Keratinocyte (primary cell): ENCODE results near the gene MTHFR. TPM values are rescaled to one million over a fixed set of nuclear protein-coding genes. Genes with fewer than 3 reads are reported as not detected.

Source experiments
- DNase-seq: peaks from one replicate; pipeline ENCODE4 v3.0.0-alpha.2; 2011; ENCODE audit warnings: low read depth, missing footprints, low spot score
- FAIRE-seq: peaks from 2 replicates; lab custom pipeline; 2011; peaks lifted over from hg19 to GRCh38; lab: Jason Lieb, UNC
- H2AFZ ChIP-seq: 2 replicates; pipeline ENCODE4 v1.6.0; 2012; ENCODE audit warnings: low read length, control low read depth, inconsistent platforms; ENCODE audit not compliant: control insufficient read depth
- H3K27ac ChIP-seq: 2 replicates; pipeline ENCODE4 v1.5.1; 2011; ENCODE audit warnings: low read length; ENCODE audit not compliant: control insufficient read depth, insufficient read depth
- H3K27me3 ChIP-seq: 3 replicates; pipeline ENCODE4 v1.6.0; 2011; ENCODE audit warnings: low read length; ENCODE audit not compliant: control insufficient read depth, insufficient read depth; ENCODE audit errors: extremely low read depth
- H3K36me3 ChIP-seq, 2 experiments: 2 replicates in 1 of 2; 3 replicates in 1 of 2; pipeline ENCODE4 v1.5.1; 2011; ENCODE audit warnings: low read length in 2 of 2, mild to moderate bottlenecking in 1 of 2; ENCODE audit not compliant: control insufficient read depth in 2 of 2, insufficient read depth in 2 of 2; ENCODE audit errors: extremely low read depth in 1 of 2
- H3K4me1 ChIP-seq: 3 replicates; pipeline ENCODE4 v1.5.1; 2011; ENCODE audit warnings: low read length; ENCODE audit not compliant: control insufficient read depth, insufficient read depth; ENCODE audit errors: extremely low read depth
- H3K4me2 ChIP-seq: 3 replicates; pipeline ENCODE4 v1.6.0; 2011; ENCODE audit warnings: low read depth, low read length; ENCODE audit not compliant: control insufficient read depth, insufficient read depth; ENCODE audit errors: extremely low read depth
- H3K4me3 ChIP-seq, 3 experiments: fragments of 200-600 bp in 1 of 3; sonication (generic) in 1 of 3; 2 replicates in 2 of 3; 3 replicates in 1 of 3; pipeline ENCODE4 v1.5.1; 2011 to 2016; ENCODE audit warnings: low read length in 3 of 3, mild to moderate bottlenecking in 3 of 3, control low read depth in 2 of 3, inconsistent platforms in 1 of 3, low read depth in 1 of 3, mixed read lengths in 1 of 3, mixed run types in 1 of 3, moderate library complexity in 1 of 3; ENCODE audit not compliant: control insufficient read depth in 2 of 3, insufficient read depth in 2 of 3; ENCODE audit errors: extremely low read depth in 1 of 3
- H3K79me2 ChIP-seq: 2 replicates; pipeline ENCODE4 v1.6.0; 2012; ENCODE audit warnings: low read length; ENCODE audit not compliant: control insufficient read depth, insufficient read depth
- H3K9ac ChIP-seq: 3 replicates; pipeline ENCODE4 v1.6.0; 2011; ENCODE audit warnings: low read length; ENCODE audit not compliant: control insufficient read depth, insufficient read depth; ENCODE audit errors: extremely low read depth
- H3K9me1 ChIP-seq: 3 replicates; pipeline ENCODE4 v1.6.0; 2011; ENCODE audit warnings: low read length; ENCODE audit not compliant: control insufficient read depth, insufficient read depth; ENCODE audit errors: extremely low read depth
- H3K9me3 ChIP-seq: 2 replicates; pipeline ENCODE4 v1.5.1; 2012; ENCODE audit warnings: low read depth, low read length; ENCODE audit not compliant: control insufficient read depth
- H4K20me1 ChIP-seq: 3 replicates; pipeline ENCODE4 v1.6.0; 2011; ENCODE audit warnings: low read length; ENCODE audit not compliant: control insufficient read depth, insufficient read depth; ENCODE audit errors: extremely low read depth
- EZH2 ChIP-seq: IDR thresholded peaks from one replicate; pipeline ENCODE4 v1.6.1; 2012; ENCODE audit warnings: inconsistent platforms, mild to moderate bottlenecking, low read length, moderate library complexity
- dilution Hi-C: fragments of 300-500 bp; cut with MboI; formaldehyde crosslinking; loops from one replicate; pipeline ENCODE4 v1.7.0; 2020; ENCODE audit warnings: low sequenced_read_pairs; ENCODE audit not compliant: extremely low pct_ligation_motif_present
- polyA plus RNA-seq, 5 experiments: library from polyadenylated mRNA; depleted of rRNA in 3 of 5; stranded (reverse) in 3 of 5; stranded (forward) in 1 of 5; unstranded in 1 of 5; fragments of >200 nt; gene quantifications; 1 replicate in 1 of 5; 2 replicates in 3 of 5; 3 replicates in 1 of 5; pipeline versions ENCODE4 v1.2.1 to v1.2.3, GENCODE V29; 2011 to 2012; ENCODE audit warnings: missing spikeins in 2 of 5, low read depth in 1 of 5, low replicate concordance in 1 of 5
- TF ChIP-seq, protein P1 (sequence below), 3 experiments: IDR thresholded peaks in 1 of 3; conservative IDR thresholded peaks in 1 of 3; optimal IDR thresholded peaks in 1 of 3; 2 replicates in 2 of 3; 3 replicates in 1 of 3; pipeline versions ENCODE3 to v1.5.1; 2011; ENCODE audit warnings: low read length in 3 of 3, mild to moderate bottlenecking in 3 of 3, moderate library complexity in 2 of 3, control low read depth in 1 of 3, inconsistent platforms in 1 of 3; ENCODE audit not compliant: insufficient read depth in 2 of 3; ENCODE audit errors: extremely low read depth in 1 of 3

Gene MTHFR
- polyA plus RNA-seq, 1 donor (not counting 4 experiments of a cell fraction or from before 2014, with no cell fraction given), result 5.2 TPM

DNA sequence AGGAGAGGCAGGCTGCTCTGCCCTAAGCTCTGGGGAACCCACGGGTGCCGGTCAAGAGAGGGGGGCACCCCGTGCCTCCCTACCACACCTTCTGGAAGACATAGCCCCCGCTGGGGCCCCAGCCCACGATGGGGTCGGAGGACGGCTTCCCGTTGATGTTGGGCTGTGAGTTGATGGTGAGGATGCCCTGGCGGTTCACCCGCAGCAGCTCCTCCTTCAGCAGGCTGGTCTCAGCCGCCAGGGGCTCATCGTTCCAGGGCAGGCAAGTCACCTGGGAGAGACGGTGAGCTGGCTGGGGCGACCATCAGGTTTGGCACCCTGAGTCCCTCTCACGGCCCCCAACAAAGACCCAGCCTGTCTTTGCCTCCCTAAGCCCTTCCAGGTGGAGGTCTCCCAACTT lies 11.9 kb downstream of the MTHFR start:
- H3K4me2 ChIP-seq, result no peak overlapping the region
- H4K20me1 ChIP-seq, result no peaks in the 10 kb centered on the region
- dilution Hi-C loops, result no loop called here
- H3K4me1 ChIP-seq, result peaks cover 19% of the 10 kb centered on the region
- no peak for TF ChIP-seq EZH2
- TF ChIP-seq, protein P1, sequence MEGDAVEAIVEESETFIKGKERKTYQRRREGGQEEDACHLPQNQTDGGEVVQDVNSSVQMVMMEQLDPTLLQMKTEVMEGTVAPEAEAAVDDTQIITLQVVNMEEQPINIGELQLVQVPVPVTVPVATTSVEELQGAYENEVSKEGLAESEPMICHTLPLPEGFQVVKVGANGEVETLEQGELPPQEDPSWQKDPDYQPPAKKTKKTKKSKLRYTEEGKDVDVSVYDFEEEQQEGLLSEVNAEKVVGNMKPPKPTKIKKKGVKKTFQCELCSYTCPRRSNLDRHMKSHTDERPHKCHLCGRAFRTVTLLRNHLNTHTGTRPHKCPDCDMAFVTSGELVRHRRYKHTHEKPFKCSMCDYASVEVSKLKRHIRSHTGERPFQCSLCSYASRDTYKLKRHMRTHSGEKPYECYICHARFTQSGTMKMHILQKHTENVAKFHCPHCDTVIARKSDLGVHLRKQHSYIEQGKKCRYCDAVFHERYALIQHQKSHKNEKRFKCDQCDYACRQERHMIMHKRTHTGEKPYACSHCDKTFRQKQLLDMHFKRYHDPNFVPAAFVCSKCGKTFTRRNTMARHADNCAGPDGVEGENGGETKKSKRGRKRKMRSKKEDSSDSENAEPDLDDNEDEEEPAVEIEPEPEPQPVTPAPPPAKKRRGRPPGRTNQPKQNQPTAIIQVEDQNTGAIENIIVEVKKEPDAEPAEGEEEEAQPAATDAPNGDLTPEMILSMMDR (optimal IDR thresholded peaks at IDR 0.05 in 1 of 3, IDR thresholded peaks at IDR 0.05 in 1 of 3, conservative IDR thresholded peaks at IDR 0.05 in 1 of 3; ENCODE audit: extremely low read depth in 1 of 3, insufficient read depth in 2 of 3, low read length in 3 of 3), result no peak
- H3K9me3 ChIP-seq, result no peaks in the 10 kb centered on the region
- no peaks in the 10 kb centered on the region for H3K27me3 ChIP-seq
- no peak overlapping the region for H3K27ac ChIP-seq
- H3K9me1 ChIP-seq, result no peaks in the 10 kb centered on the region
- no peak for DNase-seq
- no peak for FAIRE-seq
- no peak overlapping the region for H2AFZ ChIP-seq
- H3K79me2 ChIP-seq, result no peaks in the 10 kb centered on the region
- H3K4me3 ChIP-seq, result no peak overlapping the region
- H3K36me3 ChIP-seq, result peaks cover 0 to 11% of the 10 kb centered on the region in 2 experiments
- no peak overlapping the region for H3K9ac ChIP-seq

DNA sequence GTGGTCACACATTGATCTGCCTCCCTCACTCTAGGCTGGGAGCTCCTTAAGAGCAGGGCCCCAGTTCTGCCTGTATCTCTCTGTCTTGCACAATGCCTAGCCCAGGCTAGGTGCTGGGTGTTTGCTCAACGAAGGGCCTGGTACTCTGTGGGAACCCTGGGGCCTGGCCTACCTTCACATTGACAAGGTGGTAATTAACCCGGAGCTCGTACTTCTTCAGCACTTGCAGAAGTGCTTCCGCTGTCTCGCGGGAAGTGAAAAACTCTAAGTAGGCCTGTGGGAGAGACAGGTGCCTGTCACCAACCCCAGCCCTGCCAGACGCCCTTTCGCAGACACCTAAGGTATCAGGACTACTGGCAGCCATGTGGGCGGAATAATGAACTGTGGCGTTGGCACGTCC lies 13.7 kb downstream of the MTHFR start:
- peaks cover 0 to 11% of the 10 kb centered on the region in 2 experiments for H3K36me3 ChIP-seq
- DNase-seq (no peak), FAIRE-seq (no peak)
- no peaks in the 10 kb centered on the region for H3K9me3 ChIP-seq
- H3K4me3 ChIP-seq, result no peak overlapping the region
- H3K9ac ChIP-seq, result no peak overlapping the region
- dilution Hi-C loops, result no loop called here
- H3K9me1 ChIP-seq, result no peaks in the 10 kb centered on the region
- peaks cover 28% of the 10 kb centered on the region for H3K4me1 ChIP-seq
- H3K4me2 ChIP-seq, result no peak overlapping the region
- TF ChIP-seq, protein P1 (optimal IDR thresholded peaks at IDR 0.05 in 1 of 3, IDR thresholded peaks at IDR 0.05 in 1 of 3, conservative IDR thresholded peaks at IDR 0.05 in 1 of 3; ENCODE audit: extremely low read depth in 1 of 3, insufficient read depth in 2 of 3, low read length in 3 of 3), result no peak
- no peak for TF ChIP-seq EZH2
- H3K27ac ChIP-seq, result no peak overlapping the region
- H4K20me1 ChIP-seq, result no peaks in the 10 kb centered on the region
- H3K27me3 ChIP-seq, result no peaks in the 10 kb centered on the region
- H3K79me2 ChIP-seq, result no peaks in the 10 kb centered on the region
- no peak overlapping the region for H2AFZ ChIP-seq
